CD4-positive, alpha-beta memory T cell (primary cell): ENCODE data around the gene FAT1. TPM values are rescaled to one million over a fixed set of nuclear protein-coding genes. Genes with fewer than 3 reads are reported as not detected.

ENCODE experiments used
- CTCF ChIA-PET: fragments of 350-600 bp; sonication (Branson Sonifier 250); formaldehyde crosslinking; loops from one replicate; lab custom pipeline; 2021; ENCODE audit warnings: inconsistent platforms; ENCODE audit not compliant: partially characterized antibody; lab: Charles Lee
- POLR2A ChIA-PET: fragments of 350-600 bp; sonication (Branson Sonifier 250); formaldehyde crosslinking; loops from one replicate; lab custom pipeline; 2021; ENCODE audit not compliant: partially characterized antibody; lab: Charles Lee
- DNase-seq, 5 donors: peaks; one replicate each; pipeline versions ENCODE4 v3.0.0 to v3.0.0-alpha.2; 2020 to 2022; ENCODE audit warnings: mixed read lengths in 1 of 5
- H3K27ac ChIP-seq: one replicate; pipeline ENCODE4 v1.7.0; 2013; ENCODE audit warnings: low read depth, low read length
- H3K27me3 ChIP-seq: 2 replicates; pipeline ENCODE4 v1.7.0; 2013; ENCODE audit warnings: mild to moderate bottlenecking, low read length, moderate library complexity; ENCODE audit not compliant: insufficient read depth
- H3K36me3 ChIP-seq: 2 replicates; pipeline ENCODE4 v1.7.0; 2013; ENCODE audit warnings: mild to moderate bottlenecking, low read length, moderate library complexity; ENCODE audit not compliant: insufficient read depth
- H3K4me1 ChIP-seq: 2 replicates; pipeline ENCODE4 v1.7.0; 2013; ENCODE audit warnings: mild to moderate bottlenecking, low read length, moderate library complexity; ENCODE audit not compliant: insufficient read depth
- H3K4me3 ChIP-seq, 2 donors: one replicate each; pipeline ENCODE4 v1.7.0; 2013; ENCODE audit warnings: low read length in 2 of 2, mild to moderate bottlenecking in 1 of 2
- H3K9me3 ChIP-seq, 2 donors: one replicate each; pipeline ENCODE4 v1.7.0; 2013; ENCODE audit warnings: low read length in 2 of 2, control low read depth in 1 of 2; ENCODE audit not compliant: control insufficient read depth in 1 of 2
- H3K27ac Mint-ChIP-seq, 7 donors: one replicate each; pipeline ENCODE4 v1.8.0; 2020 to 2021; ENCODE audit warnings: mixed read lengths in 7 of 7, mild to moderate bottlenecking in 6 of 7, inconsistent platforms in 3 of 7, moderate library complexity in 3 of 7
- H3K27me3 Mint-ChIP-seq, 2 donors: one replicate each; pipeline ENCODE4 v1.8.0; 2020 to 2021; ENCODE audit warnings: mixed read lengths in 2 of 2
- H3K36me3 Mint-ChIP-seq, 2 donors: one replicate each; pipeline ENCODE4 v1.8.0; 2020 to 2021; ENCODE audit warnings: mixed read lengths in 2 of 2, inconsistent platforms in 1 of 2, mild to moderate bottlenecking in 1 of 2
- H3K4me1 Mint-ChIP-seq, 4 donors: one replicate each; pipeline ENCODE4 v1.8.0; 2020 to 2021; ENCODE audit warnings: mixed read lengths in 4 of 4, mild to moderate bottlenecking in 1 of 4
- H3K4me3 Mint-ChIP-seq, 8 donors: one replicate each; pipeline ENCODE4 v1.8.0; 2020 to 2021; ENCODE audit warnings: mixed read lengths in 8 of 8, mild to moderate bottlenecking in 7 of 8, moderate library complexity in 6 of 8, inconsistent platforms in 3 of 8
- H3K9me3 Mint-ChIP-seq, 8 donors: one replicate each; pipeline ENCODE4 v1.8.0; 2020 to 2021; ENCODE audit warnings: mixed read lengths in 8 of 8, mild to moderate bottlenecking in 5 of 8, inconsistent platforms in 3 of 8, moderate library complexity in 1 of 8
- intact Hi-C: fragments of 100-400 bp; cut with micrococcal nuclease; formaldehyde crosslinking; loops from one replicate; pipeline ENCODE4 v1.15.1; 2023
- polyA plus RNA-seq, 2 donors: library from polyadenylated mRNA; unstranded; fragments of 300-500 nt; fragmentation: Illumina TruSeq; gene quantifications; one replicate each; pipeline ENCODE4 v1.2.3, GENCODE V29; 2021
- total RNA-seq, 2 experiments: library from RNA; stranded (reverse); gene quantifications; one replicate each; pipeline ENCODE4 v1.2.3, GENCODE V29; 2021

FAT1 gene
- total and polyA plus RNA-seq, 4 experiments from 2014 or later: not detected

DNA sequence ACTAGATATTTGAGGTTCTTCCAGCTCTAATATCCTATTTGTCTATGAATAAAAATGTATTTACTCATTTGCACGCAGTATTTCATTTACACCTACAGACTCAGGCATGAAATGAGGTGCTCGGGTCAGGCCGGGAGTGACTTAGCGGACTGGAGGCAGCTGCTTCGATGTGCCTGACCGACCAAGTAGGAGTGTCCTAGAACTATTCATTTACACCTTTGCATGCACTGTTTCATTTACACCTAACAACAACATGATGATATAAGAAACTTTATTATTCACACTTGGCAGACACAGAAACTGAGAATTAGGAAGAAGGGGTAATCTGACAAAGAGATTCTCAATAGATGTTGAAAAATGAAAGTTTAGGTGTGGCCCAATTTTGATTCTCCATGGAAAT lies 28.7 kb upstream of the FAT1 start:
- Histone ChIP-seq H3K27ac (no peak overlapping the region), H3K4me3 (no peak overlapping the region), H3K9me3 (no peaks in the 10 kb centered on the region), H3K36me3 (no peaks in the 10 kb centered on the region), H3K4me1 (no peaks in the 10 kb centered on the region), H3K27me3 (no peaks in the 10 kb centered on the region)
- Mint-ChIP-seq H3K9me3 (peaks cover 0 to 8% (median 3%) of the 10 kb centered on the region in 8 donors), H3K27ac (no peak overlapping the region), H3K4me1 (no peaks in the 10 kb centered on the region), H3K27me3 (no peaks in the 10 kb centered on the region), H3K36me3 (no peaks in the 10 kb centered on the region), H3K4me3 (no peak overlapping the region)
- POLR2A ChIA-PET: no interaction called here
- intact Hi-C loops: no loop called here
- DNase-seq: no peak
- CTCF ChIA-PET: interaction anchor here (1.6 kb wide), 1 partner anchor 10 kb away, joined by 3 read pairs; no protein-coding TSS in a partner anchor

DNA sequence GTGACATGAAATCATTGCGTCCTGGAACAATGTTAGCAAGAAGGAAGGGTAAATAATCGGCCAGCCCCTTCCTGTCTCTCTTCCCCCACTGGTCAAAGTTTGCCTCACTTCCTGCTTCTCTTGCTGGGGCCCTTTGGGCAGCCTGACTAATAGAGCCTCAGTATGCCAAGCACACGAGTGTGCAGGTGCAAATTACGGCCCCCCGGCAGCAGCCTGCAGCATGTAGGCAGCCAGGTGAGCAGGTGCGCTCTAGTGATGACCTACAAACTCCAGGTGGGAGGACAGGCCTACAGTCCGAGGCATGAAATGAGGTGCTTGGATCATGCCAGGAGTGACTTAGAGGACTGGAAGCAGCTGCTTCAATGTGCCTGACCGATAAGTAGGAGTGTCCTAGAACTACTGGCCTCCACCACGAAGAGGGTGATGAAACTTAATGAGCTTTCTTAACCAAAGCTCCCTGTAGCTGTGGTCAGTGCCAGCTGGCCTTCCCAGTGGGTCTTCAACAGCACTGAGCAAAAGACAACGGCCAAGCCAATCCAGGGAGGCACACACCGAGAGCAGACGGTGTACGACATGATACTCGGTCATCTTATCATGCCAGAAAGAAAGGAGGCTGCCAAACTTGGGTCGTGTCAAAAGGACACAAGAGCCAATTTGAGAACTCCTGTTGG lies 26.1 kb upstream of the FAT1 start:
- H3K27me3 Mint-ChIP-seq: no peaks in the 10 kb centered on the region
- CTCF ChIA-PET: no interaction called here

DNA sequence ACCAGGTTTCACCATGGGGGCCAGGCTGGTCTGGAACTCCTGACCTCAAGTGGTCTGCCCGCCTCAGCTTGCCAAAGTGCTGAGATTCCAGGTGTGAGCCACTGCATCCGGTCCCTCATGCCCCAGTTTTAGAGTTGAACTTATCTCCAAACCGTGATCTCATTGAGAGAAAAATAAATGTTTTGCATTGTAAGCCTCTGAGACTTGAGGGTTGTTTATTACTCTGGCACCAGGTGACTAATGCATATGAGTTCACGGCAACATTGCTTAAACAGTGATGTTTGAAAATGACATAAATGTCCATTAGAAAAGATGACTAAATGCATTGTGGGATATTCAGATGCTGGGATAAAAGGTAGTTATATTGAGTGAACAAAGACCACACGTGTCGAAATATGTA lies 22.9 kb upstream of the FAT1 start:
- no peaks in the 10 kb centered on the region for H3K27me3 Mint-ChIP-seq
- no peaks in the 10 kb centered on the region for H3K36me3 Mint-ChIP-seq
- peaks cover 0 to 8% (median 0%) of the 10 kb centered on the region in 8 donors for H3K9me3 Mint-ChIP-seq
- H3K9me3 ChIP-seq: no peaks in the 10 kb centered on the region
- H3K27me3 ChIP-seq: no peaks in the 10 kb centered on the region
- CTCF ChIA-PET: no interaction called here
- no peak overlapping the region for H3K27ac ChIP-seq
- no peak overlapping the region for H3K4me3 Mint-ChIP-seq
- no peak overlapping the region for H3K27ac Mint-ChIP-seq
- H3K36me3 ChIP-seq: no peaks in the 10 kb centered on the region
- H3K4me1 Mint-ChIP-seq: no peaks in the 10 kb centered on the region
- DNase-seq: no peak
- no peaks in the 10 kb centered on the region for H3K4me1 ChIP-seq
- intact Hi-C loops: no loop called here
- no peak overlapping the region for H3K4me3 ChIP-seq
- POLR2A ChIA-PET: no interaction called here

More for the DNA sequence above, 26.1 kb upstream of the FAT1 start:
- POLR2A ChIA-PET: no interaction called here
- no peaks in the 10 kb centered on the region for H3K36me3 Mint-ChIP-seq
- H3K27ac Mint-ChIP-seq: no peak overlapping the region
- intact Hi-C loops: no loop called here
- Histone ChIP-seq H3K27me3 (no peaks in the 10 kb centered on the region), H3K9me3 (no peaks in the 10 kb centered on the region), H3K4me3 (no peak overlapping the region), H3K27ac (no peak overlapping the region), H3K4me1 (no peaks in the 10 kb centered on the region), H3K36me3 (no peaks in the 10 kb centered on the region)
- H3K4me1 Mint-ChIP-seq: no peaks in the 10 kb centered on the region
- H3K9me3 Mint-ChIP-seq: peaks cover 0 to 10% (median 0%) of the 10 kb centered on the region in 8 donors
- H3K4me3 Mint-ChIP-seq: no peak overlapping the region
- DNase-seq: no peak

DNA sequence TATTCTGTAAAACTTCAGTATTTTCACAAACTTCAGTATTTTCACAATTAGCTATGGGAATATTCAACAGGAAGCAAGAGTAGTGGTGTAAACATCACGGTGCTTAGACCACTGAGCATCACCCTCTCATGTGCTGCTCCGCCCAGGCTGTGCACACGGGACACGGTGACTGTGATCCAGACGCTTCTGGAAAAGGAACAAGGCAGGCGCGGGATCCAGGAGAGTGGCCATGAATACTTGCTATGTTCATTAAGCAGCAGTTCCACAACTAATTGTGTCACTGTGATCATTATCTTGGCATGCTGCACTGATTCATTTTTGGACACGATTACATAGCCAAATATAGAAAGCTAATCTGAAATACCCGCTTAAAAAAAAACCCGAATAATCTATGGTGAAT lies 19.6 kb upstream of the FAT1 start:
- intact Hi-C loops: no loop called here
- Mint-ChIP-seq H3K27me3 (no peaks in the 10 kb centered on the region), H3K36me3 (no peaks in the 10 kb centered on the region), H3K4me1 (no peaks in the 10 kb centered on the region), H3K27ac (no peak overlapping the region), H3K9me3 (peaks cover 0 to 4% (median 0%) of the 10 kb centered on the region in 8 donors), H3K4me3 (no peak overlapping the region)
- H3K36me3 ChIP-seq: no peaks in the 10 kb centered on the region
- no peak overlapping the region for H3K4me3 ChIP-seq
- H3K27ac ChIP-seq: no peak overlapping the region
- DNase-seq: no peak
- H3K4me1 ChIP-seq: no peaks in the 10 kb centered on the region
- ChIA-PET CTCF (no interaction called here), POLR2A (no interaction called here)
- no peaks in the 10 kb centered on the region for H3K9me3 ChIP-seq
- H3K27me3 ChIP-seq: no peaks in the 10 kb centered on the region

DNA sequence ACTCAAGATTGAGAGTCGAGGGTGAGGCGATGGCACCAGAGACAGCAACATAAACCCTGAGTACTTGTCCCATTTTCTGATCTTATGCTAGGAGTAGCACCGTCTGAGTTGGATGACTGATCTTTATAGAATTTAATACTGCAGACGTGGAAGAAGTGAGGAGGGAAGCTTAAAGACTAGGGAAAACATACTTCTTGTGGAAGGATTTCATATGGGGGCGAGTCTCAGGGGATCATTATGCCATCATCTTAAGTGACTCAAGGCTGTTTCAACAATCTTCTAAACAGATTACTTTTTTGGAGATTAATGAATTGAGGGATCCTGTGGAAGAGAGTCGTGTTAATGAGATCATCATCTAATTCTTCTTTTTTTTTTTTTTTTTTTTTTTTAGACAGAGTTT lies 17.2 kb upstream of the FAT1 start:
- H3K4me3 Mint-ChIP-seq: no peak overlapping the region
- H3K27me3 Mint-ChIP-seq: peaks cover 0 to 1% of the 10 kb centered on the region in 2 donors
- H3K27ac Mint-ChIP-seq: no peak overlapping the region
- ChIA-PET CTCF (no interaction called here), POLR2A (no interaction called here)
- H3K4me3 ChIP-seq: no peak overlapping the region
- no peaks in the 10 kb centered on the region for H3K36me3 Mint-ChIP-seq
- H3K9me3 Mint-ChIP-seq: peaks cover 0 to 4% (median under 1%) of the 10 kb centered on the region in 8 donors
- intact Hi-C loops: no loop called here
- H3K9me3 ChIP-seq: no peaks in the 10 kb centered on the region
- no peaks in the 10 kb centered on the region for H3K36me3 ChIP-seq
- H3K27ac ChIP-seq: no peak overlapping the region
- DNase-seq: no peak
- H3K4me1 ChIP-seq: no peaks in the 10 kb centered on the region
- H3K27me3 ChIP-seq: no peaks in the 10 kb centered on the region
- H3K4me1 Mint-ChIP-seq: no peaks in the 10 kb centered on the region

DNA sequence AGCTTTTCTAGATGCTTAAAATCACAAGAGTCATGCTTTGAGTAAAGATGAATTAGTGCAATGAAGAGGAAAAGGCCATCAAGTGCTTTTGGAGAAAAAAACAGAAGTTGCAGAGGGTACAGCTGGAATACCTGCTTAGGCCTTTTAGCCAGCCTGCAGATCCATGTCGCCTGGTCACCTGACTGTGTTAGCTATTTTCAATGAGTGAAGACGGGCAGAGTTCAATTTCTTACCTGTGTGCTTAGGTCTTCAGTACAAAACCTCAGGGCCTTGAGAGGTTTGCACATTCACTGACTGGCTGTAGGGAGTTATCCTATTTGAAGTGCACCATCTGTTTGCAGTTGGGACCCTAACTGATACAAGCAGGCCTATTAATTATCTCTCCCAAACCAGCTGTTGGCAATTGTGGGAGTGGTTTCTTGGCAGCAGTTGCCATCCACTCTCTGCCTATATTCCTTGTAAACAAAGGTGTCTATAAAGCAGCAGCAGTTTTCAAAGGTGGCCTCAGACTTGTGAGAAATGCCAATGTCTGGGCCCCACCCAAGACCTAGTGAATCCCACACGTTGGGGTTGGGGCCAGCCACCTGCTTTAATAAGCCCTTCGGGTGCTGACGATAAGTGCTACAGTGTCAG lies 16.3 kb upstream of the FAT1 start:
- H3K27me3 ChIP-seq: no peaks in the 10 kb centered on the region
- Mint-ChIP-seq H3K9me3 (peaks cover 0 to 4% (median 1%) of the 10 kb centered on the region in 8 donors), H3K4me1 (no peaks in the 10 kb centered on the region), H3K36me3 (no peaks in the 10 kb centered on the region), H3K27ac (no peak overlapping the region), H3K4me3 (no peak overlapping the region), H3K27me3 (peaks cover 0 to 1% of the 10 kb centered on the region in 2 donors)
- no peaks in the 10 kb centered on the region for H3K4me1 ChIP-seq
- intact Hi-C loops: no loop called here
- ChIA-PET POLR2A (no interaction called here), CTCF (no interaction called here)
- no peak overlapping the region for H3K27ac ChIP-seq
- H3K9me3 ChIP-seq: no peaks in the 10 kb centered on the region
- DNase-seq: no peak
- H3K36me3 ChIP-seq: no peaks in the 10 kb centered on the region
- H3K4me3 ChIP-seq: no peak overlapping the region

DNA sequence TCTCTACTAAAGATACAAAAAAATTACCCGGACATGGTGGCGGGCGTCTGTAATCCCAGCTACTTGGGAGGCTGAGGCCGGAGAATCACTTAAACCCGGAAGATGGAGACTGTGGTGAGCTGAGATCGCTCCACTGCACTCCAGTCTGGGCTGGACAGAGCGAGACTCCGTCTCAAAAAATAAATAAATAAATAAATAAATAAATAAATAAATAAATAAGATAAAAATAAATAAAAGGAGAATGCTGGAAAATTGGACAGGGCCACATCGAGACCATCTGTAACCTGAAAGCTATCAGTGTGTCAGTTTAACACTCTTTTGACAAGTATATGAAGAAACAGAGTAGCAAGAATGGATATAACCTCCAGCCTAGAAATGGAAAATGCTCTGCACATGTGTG lies 15.7 kb upstream of the FAT1 start:
- H3K36me3 Mint-ChIP-seq: no peaks in the 10 kb centered on the region
- no peak overlapping the region for H3K27ac Mint-ChIP-seq
- Histone ChIP-seq H3K4me1 (no peaks in the 10 kb centered on the region), H3K27ac (no peak overlapping the region), H3K27me3 (no peaks in the 10 kb centered on the region), H3K9me3 (no peaks in the 10 kb centered on the region), H3K36me3 (no peaks in the 10 kb centered on the region), H3K4me3 (no peak overlapping the region)
- intact Hi-C loops: no loop called here
- H3K4me1 Mint-ChIP-seq: no peaks in the 10 kb centered on the region
- DNase-seq: no peak
- ChIA-PET CTCF (no interaction called here), POLR2A (no interaction called here)
- peaks cover 0 to 4% (median 2%) of the 10 kb centered on the region in 8 donors for H3K9me3 Mint-ChIP-seq
- peaks cover 0 to 1% of the 10 kb centered on the region in 2 donors for H3K27me3 Mint-ChIP-seq
- no peak overlapping the region for H3K4me3 Mint-ChIP-seq
